Measurements from ENCODE around the gene CD248. TPM values are rescaled to one million over a fixed set of nuclear protein-coding genes. Genes with fewer than 3 reads are reported as not detected.

Gene CD248
- total RNA-seq, 1 experiment from 2014 or later, result 2.6 TPM

DNA sequence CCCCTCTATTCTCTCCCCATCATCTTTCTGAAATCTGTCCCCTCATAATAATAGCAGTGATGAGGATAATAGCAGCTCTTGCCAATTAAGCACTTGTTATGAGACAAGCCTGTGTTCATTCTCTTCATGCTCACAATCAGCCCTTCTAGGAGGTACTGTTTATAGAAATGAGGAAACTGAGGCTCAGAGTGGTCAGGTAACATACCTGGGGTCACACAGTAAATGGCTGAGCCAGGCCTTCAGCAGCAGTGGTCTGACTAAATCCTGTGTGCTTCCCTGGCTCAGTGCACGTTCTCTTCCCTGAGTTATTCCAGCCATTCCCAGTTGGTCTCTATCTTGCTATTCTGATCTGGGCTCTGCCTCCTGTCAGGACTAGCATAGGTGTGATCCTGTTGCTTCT is 42.6 kb downstream of the CD248 start (continued):
- TF ChIP-seq GABPB1 (CRISPR knock-in tag; IDR thresholded peaks at IDR 0.05) (no peak), PRRX2 (CRISPR knock-in tag; IDR thresholded peaks at IDR 0.05) (no peak), TP53 (CRISPR knock-in tag; IDR thresholded peaks at IDR 0.05) (no peak), ESRRA (CRISPR knock-in tag; IDR thresholded peaks at IDR 0.05; ENCODE audit: borderline replicate concordance) (no peak), ZNF423 (CRISPR knock-in tag; IDR thresholded peaks at IDR 0.05) (no peak)
- TF ChIP-seq, protein P1, sequence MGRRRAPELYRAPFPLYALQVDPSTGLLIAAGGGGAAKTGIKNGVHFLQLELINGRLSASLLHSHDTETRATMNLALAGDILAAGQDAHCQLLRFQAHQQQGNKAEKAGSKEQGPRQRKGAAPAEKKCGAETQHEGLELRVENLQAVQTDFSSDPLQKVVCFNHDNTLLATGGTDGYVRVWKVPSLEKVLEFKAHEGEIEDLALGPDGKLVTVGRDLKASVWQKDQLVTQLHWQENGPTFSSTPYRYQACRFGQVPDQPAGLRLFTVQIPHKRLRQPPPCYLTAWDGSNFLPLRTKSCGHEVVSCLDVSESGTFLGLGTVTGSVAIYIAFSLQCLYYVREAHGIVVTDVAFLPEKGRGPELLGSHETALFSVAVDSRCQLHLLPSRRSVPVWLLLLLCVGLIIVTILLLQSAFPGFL (CRISPR knock-in tag; IDR thresholded peaks at IDR 0.05; ENCODE audit: borderline replicate concordance), result no peak
- TF ChIP-seq, protein P2, sequence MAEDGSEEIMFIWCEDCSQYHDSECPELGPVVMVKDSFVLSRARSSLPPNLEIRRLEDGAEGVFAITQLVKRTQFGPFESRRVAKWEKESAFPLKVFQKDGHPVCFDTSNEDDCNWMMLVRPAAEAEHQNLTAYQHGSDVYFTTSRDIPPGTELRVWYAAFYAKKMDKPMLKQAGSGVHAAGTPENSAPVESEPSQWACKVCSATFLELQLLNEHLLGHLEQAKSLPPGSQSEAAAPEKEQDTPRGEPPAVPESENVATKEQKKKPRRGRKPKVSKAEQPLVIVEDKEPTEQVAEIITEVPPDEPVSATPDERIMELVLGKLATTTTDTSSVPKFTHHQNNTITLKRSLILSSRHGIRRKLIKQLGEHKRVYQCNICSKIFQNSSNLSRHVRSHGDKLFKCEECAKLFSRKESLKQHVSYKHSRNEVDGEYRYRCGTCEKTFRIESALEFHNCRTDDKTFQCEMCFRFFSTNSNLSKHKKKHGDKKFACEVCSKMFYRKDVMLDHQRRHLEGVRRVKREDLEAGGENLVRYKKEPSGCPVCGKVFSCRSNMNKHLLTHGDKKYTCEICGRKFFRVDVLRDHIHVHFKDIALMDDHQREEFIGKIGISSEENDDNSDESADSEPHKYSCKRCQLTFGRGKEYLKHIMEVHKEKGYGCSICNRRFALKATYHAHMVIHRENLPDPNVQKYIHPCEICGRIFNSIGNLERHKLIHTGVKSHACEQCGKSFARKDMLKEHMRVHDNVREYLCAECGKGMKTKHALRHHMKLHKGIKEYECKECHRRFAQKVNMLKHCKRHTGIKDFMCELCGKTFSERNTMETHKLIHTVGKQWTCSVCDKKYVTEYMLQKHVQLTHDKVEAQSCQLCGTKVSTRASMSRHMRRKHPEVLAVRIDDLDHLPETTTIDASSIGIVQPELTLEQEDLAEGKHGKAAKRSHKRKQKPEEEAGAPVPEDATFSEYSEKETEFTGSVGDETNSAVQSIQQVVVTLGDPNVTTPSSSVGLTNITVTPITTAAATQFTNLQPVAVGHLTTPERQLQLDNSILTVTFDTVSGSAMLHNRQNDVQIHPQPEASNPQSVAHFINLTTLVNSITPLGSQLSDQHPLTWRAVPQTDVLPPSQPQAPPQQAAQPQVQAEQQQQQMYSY (CRISPR knock-in tag; IDR thresholded peaks at IDR 0.05), result no peak
- TF ChIP-seq, protein P3, sequence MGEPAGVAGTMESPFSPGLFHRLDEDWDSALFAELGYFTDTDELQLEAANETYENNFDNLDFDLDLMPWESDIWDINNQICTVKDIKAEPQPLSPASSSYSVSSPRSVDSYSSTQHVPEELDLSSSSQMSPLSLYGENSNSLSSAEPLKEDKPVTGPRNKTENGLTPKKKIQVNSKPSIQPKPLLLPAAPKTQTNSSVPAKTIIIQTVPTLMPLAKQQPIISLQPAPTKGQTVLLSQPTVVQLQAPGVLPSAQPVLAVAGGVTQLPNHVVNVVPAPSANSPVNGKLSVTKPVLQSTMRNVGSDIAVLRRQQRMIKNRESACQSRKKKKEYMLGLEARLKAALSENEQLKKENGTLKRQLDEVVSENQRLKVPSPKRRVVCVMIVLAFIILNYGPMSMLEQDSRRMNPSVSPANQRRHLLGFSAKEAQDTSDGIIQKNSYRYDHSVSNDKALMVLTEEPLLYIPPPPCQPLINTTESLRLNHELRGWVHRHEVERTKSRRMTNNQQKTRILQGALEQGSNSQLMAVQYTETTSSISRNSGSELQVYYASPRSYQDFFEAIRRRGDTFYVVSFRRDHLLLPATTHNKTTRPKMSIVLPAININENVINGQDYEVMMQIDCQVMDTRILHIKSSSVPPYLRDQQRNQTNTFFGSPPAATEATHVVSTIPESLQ (CRISPR knock-in tag; IDR thresholded peaks at IDR 0.05), result no peak

DNA sequence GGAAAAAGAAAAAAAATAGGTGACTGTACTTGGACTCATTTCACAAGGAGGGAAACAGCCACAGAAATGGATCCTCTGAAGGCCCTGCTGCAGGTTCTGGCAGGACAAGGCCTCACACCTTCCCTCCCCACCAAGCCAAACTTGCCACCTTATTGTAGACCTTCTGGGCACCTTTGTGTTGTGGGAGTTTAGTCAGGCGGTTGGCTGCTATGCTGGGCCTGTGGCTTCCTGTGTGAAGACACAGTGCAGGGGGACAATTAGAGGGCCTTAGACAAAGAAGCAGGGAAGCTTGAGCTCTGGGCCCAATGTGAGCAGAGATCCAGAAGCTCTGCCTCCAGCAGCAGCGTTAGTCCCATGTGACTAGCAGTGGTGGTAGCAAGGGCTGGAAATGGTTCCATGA is 44.2 kb downstream of the CD248 start:
- Mint-ChIP-seq H3K4me1 (peaks cover 7% of the 10 kb centered on the region; the same call in 1 of the 2 replicates), H3K27ac (no peak overlapping the region), H3K27me3 (ENCODE audit: low read depth) (no peaks in the 10 kb centered on the region; the same call in 1 of the 2 replicates), H3K4me3 (no peak overlapping the region), H3K9me3 (no peaks in the 10 kb centered on the region), H3K36me3 (peaks cover 30% of the 10 kb centered on the region)
- ChIA-PET CTCF (interaction anchor here (1.4 to 3.0 kb wide), 2 partner anchors 10 to 39 kb away, joined by 4 to 9 read pairs; no protein-coding TSS in a partner anchor), POLR2A (no interaction called here)
- DNase-seq (ENCODE audit: low spot score) (no peak), ATAC-seq (no peak)
- TF ChIP-seq, protein P4, sequence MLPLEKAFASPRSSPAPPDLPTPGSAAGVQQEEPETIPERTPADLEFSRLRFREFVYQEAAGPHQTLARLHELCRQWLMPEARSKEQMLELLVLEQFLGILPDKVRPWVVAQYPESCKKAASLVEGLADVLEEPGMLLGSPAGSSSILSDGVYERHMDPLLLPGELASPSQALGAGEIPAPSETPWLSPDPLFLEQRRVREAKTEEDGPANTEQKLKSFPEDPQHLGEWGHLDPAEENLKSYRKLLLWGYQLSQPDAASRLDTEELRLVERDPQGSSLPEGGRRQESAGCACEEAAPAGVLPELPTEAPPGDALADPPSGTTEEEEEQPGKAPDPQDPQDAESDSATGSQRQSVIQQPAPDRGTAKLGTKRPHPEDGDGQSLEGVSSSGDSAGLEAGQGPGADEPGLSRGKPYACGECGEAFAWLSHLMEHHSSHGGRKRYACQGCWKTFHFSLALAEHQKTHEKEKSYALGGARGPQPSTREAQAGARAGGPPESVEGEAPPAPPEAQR (CRISPR knock-in tag; IDR thresholded peaks at IDR 0.05), result no peak
- TF ChIP-seq GRHL2 (CRISPR knock-in tag; IDR thresholded peaks at IDR 0.05; ENCODE audit: insufficient replicate concordance, severe bottlenecking), result no peak
- no peak for TF ChIP-seq ZNF671 (CRISPR knock-in tag; IDR thresholded peaks at IDR 0.05)
- TF ChIP-seq EMX1 (CRISPR knock-in tag; IDR thresholded peaks at IDR 0.05), result no peak

DNA sequence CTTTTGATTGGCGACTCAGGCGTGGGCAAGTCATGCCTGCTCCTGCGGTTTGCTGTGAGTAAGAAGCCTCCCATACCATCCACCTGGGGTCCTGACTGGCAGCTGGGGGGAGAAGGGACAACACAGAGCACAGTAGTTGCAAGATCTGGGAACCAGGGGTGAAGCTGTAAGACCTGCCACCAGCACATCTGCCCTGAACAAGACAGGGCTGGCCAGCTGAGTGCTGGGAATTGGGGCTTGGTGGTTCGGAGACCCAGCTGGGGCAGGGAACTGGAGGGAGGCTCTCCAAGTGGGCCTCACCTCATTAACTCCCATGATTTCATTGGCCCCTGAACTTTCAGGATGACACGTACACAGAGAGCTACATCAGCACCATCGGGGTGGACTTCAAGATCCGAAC is 45.0 kb downstream of the CD248 start:
- no peak for ATAC-seq
- no peaks in the 10 kb centered on the region for H3K9me3 Mint-ChIP-seq
- H3K27me3 Mint-ChIP-seq (ENCODE audit: low read depth), result no peaks in the 10 kb centered on the region; the same call in 1 of the 2 replicates
- H3K36me3 Mint-ChIP-seq, result peaks cover 32% of the 10 kb centered on the region
- no peak for DNase-seq (ENCODE audit: low spot score)
- no peak overlapping the region for H3K4me3 Mint-ChIP-seq
- POLR2A ChIA-PET, result no interaction called here
- CTCF ChIA-PET, result interaction anchor here (0.7 to 3.0 kb wide), 2 partner anchors 11 to 476 kb away, joined by 3 to 9 read pairs; no protein-coding TSS in a partner anchor
- no peak overlapping the region for H3K27ac Mint-ChIP-seq
- H3K4me1 Mint-ChIP-seq, result peaks cover 12% of the 10 kb centered on the region
- TF ChIP-seq, protein P5, sequence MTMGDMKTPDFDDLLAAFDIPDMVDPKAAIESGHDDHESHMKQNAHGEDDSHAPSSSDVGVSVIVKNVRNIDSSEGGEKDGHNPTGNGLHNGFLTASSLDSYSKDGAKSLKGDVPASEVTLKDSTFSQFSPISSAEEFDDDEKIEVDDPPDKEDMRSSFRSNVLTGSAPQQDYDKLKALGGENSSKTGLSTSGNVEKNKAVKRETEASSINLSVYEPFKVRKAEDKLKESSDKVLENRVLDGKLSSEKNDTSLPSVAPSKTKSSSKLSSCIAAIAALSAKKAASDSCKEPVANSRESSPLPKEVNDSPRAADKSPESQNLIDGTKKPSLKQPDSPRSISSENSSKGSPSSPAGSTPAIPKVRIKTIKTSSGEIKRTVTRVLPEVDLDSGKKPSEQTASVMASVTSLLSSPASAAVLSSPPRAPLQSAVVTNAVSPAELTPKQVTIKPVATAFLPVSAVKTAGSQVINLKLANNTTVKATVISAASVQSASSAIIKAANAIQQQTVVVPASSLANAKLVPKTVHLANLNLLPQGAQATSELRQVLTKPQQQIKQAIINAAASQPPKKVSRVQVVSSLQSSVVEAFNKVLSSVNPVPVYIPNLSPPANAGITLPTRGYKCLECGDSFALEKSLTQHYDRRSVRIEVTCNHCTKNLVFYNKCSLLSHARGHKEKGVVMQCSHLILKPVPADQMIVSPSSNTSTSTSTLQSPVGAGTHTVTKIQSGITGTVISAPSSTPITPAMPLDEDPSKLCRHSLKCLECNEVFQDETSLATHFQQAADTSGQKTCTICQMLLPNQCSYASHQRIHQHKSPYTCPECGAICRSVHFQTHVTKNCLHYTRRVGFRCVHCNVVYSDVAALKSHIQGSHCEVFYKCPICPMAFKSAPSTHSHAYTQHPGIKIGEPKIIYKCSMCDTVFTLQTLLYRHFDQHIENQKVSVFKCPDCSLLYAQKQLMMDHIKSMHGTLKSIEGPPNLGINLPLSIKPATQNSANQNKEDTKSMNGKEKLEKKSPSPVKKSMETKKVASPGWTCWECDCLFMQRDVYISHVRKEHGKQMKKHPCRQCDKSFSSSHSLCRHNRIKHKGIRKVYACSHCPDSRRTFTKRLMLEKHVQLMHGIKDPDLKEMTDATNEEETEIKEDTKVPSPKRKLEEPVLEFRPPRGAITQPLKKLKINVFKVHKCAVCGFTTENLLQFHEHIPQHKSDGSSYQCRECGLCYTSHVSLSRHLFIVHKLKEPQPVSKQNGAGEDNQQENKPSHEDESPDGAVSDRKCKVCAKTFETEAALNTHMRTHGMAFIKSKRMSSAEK (CRISPR knock-in tag; IDR thresholded peaks at IDR 0.05; ENCODE audit: borderline replicate concordance), result no peak
- TF ChIP-seq, protein P6, sequence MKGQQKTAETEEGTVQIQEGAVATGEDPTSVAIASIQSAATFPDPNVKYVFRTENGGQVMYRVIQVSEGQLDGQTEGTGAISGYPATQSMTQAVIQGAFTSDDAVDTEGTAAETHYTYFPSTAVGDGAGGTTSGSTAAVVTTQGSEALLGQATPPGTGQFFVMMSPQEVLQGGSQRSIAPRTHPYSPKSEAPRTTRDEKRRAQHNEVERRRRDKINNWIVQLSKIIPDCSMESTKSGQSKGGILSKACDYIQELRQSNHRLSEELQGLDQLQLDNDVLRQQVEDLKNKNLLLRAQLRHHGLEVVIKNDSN (CRISPR knock-in tag; IDR thresholded peaks at IDR 0.05), result no peak
- TF ChIP-seq, protein P7, sequence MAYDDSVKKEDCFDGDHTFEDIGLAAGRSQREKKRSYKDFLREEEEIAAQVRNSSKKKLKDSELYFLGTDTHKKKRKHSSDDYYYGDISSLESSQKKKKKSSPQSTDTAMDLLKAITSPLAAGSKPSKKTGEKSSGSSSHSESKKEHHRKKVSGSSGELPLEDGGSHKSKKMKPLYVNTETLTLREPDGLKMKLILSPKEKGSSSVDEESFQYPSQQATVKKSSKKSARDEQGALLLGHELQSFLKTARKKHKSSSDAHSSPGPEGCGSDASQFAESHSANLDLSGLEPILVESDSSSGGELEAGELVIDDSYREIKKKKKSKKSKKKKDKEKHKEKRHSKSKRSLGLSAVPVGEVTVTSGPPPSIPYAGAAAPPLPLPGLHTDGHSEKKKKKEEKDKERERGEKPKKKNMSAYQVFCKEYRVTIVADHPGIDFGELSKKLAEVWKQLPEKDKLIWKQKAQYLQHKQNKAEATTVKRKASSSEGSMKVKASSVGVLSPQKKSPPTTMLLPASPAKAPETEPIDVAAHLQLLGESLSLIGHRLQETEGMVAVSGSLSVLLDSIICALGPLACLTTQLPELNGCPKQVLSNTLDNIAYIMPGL (CRISPR knock-in tag; IDR thresholded peaks at IDR 0.05), result no peak
- no peak for TF ChIP-seq ZBTB21 (CRISPR knock-in tag; IDR thresholded peaks at IDR 0.05; ENCODE audit: borderline replicate concordance)
- TF ChIP-seq, protein P8, sequence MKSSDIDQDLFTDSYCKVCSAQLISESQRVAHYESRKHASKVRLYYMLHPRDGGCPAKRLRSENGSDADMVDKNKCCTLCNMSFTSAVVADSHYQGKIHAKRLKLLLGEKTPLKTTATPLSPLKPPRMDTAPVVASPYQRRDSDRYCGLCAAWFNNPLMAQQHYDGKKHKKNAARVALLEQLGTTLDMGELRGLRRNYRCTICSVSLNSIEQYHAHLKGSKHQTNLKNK (CRISPR knock-in tag; IDR thresholded peaks at IDR 0.05), result no peak
